HG02973 (cell line): Measurements from ENCODE around the gene PRKAR1B.
"Not testable (repeated sequence)": the region's sequence is repeated elsewhere in the genome, so short reads cannot be mapped to it uniquely, and the experiment has no call there.

Experiments
- ATAC-seq: cut with Tn5 transposase; IDR thresholded peaks from one replicate; pipeline ENCODE4 v1.9.1; 2021; ENCODE audit warnings: moderate library complexity; ENCODE audit not compliant: unreplicated experiment

PRKAR1B gene

GRCh38 chr7:672891-673290 is 54.2 kb downstream of the PRKAR1B start:
- ATAC-seq: no peak

DNA sequence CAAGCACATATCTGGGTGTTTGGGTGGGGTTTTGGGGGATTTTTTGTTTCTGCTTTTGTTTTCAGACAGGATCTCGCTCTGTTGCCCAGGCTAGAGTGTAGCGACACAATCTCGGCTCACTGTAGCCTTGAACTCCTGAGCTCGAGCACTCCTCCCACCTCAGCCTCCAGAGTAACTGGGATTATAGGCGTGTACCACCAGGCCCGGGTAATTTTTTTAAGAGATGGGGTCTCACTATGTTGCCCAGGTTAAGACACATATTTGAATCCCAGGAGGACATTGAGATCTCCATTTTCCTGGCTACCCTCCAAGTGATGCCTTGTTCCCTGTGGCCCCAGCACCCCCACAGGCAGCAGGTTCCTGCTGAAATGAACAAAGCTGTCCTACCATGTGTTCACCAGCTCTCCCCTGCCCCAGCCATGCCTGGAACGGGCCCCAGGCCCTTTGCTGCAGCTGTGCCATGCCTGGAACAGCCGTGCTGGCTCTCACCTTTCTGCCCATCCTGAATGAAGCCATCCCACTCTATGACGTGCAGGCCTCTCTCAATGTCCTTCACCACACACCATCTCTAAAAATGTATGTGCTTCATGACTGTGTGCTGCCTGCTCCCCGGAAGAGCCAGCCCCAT is 55.6 kb downstream of the PRKAR1B start:
- no peak for ATAC-seq

DNA sequence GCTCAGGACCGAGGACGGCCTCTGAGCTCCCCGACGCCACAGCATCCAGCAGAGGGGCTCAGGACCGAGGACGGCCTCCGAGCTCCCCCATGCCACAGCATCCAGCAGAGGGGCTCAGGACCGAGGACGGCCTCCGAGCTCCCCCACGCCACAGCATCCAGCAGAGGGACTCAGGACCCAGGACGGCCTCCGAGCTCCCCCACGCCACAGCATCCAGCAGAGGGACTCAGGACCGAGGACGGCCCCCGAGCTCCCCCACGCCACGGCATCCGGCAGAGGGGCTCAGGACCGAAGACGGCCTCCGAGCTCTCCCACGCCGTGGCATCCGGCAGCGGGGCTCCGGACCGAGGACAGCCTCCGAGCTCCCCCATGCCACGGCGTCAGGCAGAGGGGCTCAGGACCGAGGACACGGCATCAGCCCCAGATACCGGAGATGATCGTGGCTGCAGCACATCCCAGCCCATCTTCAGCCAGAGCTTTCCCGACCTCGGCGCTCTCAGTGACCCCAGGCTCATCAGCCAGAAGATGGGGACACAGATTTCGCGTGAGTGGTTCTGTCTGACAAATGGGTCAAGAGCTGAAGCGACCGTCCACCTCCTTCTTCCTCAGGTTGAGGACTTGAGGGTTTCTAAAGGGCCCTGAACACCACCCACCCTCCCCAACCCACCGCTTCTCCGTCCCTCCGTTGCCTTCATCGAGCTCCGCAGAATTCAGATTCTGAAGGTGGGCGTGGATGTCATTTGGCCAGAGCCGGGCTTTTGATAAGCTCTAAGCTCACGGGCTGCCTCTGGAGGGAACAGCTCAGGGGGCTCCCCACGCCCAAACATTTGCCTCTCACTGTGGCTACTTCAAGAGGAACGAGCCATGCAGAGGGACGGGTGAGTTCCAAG is 56.3 kb downstream of the PRKAR1B start:
- no peak for ATAC-seq

- ATAC-seq: no peak
Measured at GRCh38 chr7:668958-669357, 58.1 kb downstream of the PRKAR1B start.

DNA sequence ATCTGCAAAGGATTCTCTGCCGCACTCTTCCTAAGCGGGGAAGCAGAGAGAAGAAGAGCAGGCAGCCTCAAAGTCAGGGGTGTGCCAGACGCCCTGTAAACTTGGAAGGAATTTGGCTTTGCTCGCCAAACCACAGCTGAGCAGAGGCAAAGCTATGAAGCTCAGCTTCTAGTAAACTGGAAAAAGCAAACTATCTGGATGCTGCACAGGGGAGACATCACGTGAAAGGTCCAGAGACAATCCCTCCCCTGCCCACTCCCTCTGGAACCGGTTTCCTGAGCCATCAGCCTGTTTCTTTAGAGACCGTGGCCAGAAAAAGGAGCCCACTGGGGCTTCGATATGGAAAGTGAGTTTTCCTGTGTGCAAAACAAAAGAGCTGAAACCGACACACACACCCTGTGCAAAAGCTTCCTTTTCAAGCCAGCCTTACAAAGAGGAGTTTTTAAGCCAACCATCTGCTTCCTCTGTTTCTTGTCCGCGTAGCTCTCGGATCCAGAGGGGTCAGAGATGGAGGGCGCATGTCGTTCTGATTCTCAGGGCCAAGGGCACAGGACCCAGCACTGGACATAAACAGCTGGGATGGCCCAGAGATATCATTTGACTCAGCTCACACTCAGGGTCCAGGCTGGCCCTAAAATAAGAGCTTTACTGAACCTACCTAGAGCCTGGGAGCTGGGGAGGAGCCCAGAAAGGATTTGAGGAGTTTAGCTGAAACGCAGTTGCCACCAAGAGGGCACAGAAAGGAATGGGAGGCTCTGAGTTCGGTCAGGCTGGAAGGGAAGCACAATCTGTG is 58.7 kb downstream of the PRKAR1B start:
- no peak for ATAC-seq

GRCh38 chr7:666454-667292 is 60.4 kb downstream of the PRKAR1B start:
- ATAC-seq: no peak

DNA sequence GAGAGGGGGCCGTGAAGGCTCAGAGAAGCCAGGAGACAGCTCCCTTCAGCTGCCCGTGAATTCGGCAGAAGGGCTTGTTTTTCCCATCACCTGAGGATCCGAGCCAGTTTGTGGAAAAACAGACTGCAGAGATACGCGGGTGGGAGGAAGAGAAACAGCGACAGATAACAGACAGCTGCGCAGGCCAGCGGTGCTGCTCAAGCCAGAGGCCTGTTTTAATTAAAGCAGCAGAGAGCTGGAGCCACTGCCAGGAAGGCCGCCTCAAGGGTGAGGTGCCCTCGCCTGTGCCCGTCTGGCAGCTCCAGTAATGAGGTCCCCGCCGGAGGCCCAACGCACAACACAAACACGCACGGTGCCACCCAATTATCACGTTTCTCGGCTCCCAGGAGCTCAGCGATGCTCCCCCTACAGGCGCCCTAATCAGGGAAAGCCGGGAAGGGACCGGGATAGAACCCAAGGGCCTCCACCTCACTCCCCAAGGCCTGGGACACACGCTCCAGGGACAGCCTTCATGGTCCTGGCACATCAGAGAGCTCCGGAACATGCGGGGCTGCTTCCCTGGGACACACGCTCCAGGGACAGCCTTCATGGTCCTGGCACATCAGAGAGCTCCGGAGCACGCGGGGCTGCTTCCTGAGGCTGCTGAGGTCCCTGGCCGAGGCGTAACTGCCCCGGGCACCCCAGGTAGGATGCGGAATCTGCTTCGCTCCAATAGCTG is 61.2 kb downstream of the PRKAR1B start:
- no peak for ATAC-seq

- no peak for ATAC-seq
Measured at GRCh38 chr7:664997-665735, 61.9 kb downstream of the PRKAR1B start.

DNA sequence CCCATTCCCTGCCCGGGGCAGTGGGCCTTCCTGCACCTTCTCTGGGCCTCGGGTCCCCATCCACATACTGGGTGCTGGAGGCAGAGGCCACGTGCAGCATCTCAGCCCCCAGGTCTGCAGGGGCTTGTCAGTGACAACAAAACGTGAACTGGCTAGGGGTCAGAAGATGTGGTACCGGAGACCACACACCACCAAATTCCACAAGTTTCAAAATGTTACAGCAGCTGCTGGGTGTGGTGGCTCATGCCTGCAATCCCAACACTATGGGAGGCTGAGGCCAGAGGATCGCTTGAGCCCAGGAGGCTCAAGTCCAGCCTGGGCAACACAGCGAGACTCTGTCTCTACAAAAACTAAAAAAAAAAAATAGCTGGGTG is 62.7 kb downstream of the PRKAR1B start:
- no peak for ATAC-seq

- no peak for ATAC-seq
Measured at GRCh38 chr7:662576-662975, 64.5 kb downstream of the PRKAR1B start.

DNA sequence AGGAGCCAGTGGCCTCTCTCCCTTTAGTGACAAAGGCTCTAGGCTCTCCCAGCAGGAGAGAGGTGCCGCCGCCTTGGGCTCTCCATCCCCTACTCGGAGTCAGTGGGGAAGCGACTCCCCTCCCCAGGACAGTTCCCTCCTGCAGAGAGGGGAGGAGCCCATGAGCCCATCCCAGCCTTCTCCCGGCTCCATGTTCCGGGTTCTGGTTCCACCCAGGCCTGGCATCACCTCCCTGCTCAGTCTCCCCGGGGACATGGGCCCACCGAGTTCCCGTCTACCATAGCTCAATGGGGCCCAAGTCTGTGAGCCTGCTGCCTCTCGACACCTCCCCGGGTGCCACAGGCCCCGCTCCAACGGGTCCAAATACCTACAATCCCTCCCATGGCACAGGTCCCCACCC is 67.1 kb downstream of the PRKAR1B start:
- no peak for ATAC-seq

- ATAC-seq: no peak
Measured at GRCh38 chr7:659306-659847, 67.7 kb downstream of the PRKAR1B start.

GRCh38 chr7:657565-658119 is 69.4 kb downstream of the PRKAR1B start:
- no peak for ATAC-seq

DNA sequence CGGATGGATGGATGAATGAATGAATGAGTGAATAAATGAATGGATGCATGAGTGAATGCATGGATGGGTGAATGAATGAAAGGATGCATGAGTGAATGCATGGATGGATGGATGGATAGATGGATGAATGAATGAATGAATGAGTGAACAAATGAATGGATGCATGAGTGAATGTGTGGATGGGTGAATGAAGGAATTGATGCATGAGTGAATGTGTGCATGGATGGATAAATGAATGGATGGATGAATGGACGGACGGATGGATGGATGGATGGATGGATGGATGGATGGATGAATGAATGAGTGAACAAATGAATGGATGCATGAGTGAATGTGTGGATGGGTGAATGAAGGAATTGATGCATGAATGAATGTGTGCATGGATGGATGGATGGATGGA is 70.1 kb downstream of the PRKAR1B start:
- not testable (repeated sequence) for ATAC-seq

GRCh38 chr7:655758-656157 is 71.3 kb downstream of the PRKAR1B start:
- no peak for ATAC-seq

DNA sequence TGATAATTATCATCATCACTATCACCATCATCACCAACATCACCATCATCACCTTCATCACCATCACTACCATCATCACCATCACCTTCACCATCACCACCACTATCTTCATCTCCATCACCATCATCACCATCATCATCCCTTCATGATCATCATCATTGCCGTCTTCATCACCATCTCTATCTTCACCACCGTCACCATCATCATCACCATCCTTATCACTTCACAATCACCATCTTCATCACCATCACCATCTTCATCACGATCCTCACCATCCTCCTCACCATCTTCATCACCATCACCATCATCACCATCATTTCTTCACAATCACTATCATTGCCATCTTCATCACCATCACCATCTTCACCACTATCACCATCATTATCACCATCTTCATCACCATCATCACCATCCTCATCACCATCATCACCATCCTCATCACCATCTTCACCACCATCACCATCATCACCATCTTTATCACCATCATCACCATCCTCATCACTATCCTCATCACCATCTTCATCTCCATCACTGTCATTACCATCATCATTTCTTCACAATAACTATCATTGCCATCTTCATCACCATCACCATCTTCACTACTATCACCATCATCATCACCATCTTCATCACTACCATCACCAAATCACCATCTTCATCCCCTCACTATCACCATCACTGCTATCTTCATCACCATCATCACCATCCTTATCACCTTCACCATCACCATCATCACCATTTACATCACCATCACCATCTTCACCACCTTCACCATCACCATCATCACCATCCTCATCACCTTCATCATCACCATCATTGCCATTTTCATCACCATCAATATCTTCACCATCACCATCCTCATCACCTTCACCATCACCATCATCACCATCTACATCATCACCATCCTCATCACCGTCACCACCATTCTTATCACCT is 73.0 kb downstream of the PRKAR1B start:
- ATAC-seq: no peak

- ATAC-seq: no peak
Measured at GRCh38 chr7:652881-653280, 74.2 kb downstream of the PRKAR1B start.

GRCh38 chr7:652167-652566 is 74.9 kb downstream of the PRKAR1B start:
- ATAC-seq: not testable (repeated sequence)
